Stimulated activated CD4-positive, alpha-beta T cell treated with anti-CD3 and anti-CD28 coated beads, Interleukin-4, amount 100 ng/mL, for 4 hours (primary cell): ENCODE data around the gene CSF2RB.
A peak's percentile ranks its signal among the peaks of the same experiment; 100 is the strongest.

Experiments
- DNase-seq, 2 experiments: peaks; one replicate each; pipeline ENCODE4 v3.0.0-alpha.2; 2020

Gene CSF2RB

DNA sequence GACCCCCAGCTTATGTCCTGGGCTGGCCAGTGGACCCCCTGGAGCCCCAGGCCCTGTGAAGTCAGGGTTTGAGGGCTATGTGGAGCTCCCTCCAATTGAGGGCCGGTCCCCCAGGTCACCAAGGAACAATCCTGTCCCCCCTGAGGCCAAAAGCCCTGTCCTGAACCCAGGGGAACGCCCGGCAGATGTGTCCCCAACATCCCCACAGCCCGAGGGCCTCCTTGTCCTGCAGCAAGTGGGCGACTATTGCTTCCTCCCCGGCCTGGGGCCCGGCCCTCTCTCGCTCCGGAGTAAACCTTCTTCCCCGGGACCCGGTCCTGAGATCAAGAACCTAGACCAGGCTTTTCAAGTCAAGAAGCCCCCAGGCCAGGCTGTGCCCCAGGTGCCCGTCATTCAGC is 24.6 kb downstream of the CSF2RB start:
- no peak for DNase-seq

DNA sequence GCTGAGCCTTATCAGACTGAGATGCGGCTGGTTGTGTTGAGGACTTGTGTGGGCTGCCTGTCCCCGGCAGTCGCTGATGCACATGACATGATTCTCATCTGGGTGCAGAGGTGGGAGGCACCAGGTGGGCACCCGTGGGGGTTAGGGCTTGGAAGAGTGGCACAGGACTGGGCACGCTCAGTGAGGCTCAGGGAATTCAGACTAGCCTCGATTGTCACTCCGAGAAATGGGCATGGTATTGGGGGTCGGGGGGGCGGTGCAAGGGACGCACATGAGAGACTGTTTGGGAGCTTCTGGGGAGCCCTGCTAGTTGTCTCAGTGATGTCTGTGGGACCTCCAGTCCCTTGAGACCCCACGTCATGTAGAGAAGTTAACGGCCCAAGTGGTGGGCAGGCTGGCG is 25.5 kb downstream of the CSF2RB start:
- no peak for DNase-seq

GRCh38 chr22:36940676-36941075 is 27.2 kb downstream of the CSF2RB start:
- DNase-seq: no peak

DNA sequence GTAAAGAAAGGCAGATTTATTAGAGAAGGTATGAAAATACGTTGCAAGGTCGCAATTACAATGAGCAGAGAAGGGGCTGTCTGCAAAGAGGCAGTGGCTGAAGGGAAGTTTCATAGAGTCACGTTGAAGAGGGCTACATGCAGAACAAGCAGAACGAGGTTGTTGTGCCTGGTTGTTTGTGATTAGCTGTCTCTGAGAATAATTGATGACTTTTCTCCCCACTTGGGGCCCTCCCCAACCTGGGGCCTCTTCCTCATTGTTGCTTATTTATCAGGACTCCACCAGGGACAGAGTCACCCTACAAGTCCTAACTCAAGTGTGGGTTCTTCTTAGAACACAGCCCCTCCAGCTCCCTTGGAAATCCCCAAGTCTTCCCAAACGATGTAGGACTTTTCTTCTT is 29.1 kb downstream of the CSF2RB start:
- no peak for DNase-seq

DNA sequence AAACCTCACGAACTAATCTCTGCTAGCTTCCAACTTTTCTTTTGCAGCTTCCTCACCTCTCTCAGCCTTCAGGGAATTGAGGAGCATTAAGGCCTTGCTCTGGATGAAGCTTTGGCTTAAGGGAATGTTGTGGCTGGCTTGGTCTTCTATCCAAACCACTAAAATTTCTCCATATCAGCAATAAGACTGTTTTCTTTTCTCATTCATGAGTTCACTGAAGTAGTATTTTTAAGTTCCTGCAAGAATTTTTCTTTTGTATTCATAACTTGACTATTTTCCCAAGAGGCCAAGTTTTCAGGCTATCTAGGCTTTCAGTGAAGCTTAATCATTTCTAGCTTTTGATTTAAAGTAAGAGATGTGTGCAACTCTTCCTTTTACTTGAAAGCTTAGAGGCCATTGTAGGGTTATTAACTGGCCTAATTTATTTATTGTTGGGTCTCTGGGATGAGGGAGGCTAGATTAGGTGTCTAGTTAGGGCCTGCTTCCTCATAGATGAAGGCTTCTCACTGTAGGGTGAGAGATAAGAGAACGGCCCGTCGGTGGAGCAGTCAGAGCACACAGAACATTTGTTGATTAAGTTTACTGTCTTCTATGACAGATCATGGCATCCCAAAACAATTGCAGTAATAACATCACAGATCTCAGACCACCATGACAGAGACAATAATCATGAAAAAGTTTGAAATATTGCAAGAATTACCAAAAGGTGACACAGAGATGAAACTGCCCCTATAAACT is 33.2 kb downstream of the CSF2RB start:
- no peak for DNase-seq

GRCh38 chr22:36948273-36949225 is 35.1 kb downstream of the CSF2RB start:
- DNase-seq: no peak

- no peak for DNase-seq
These were observed 37.6 kb downstream of the CSF2RB start for GRCh38 chr22:36950797-36951590.

GRCh38 chr22:36951746-36952145 is 38.3 kb downstream of the CSF2RB start:
- no peak for DNase-seq

- no peak for DNase-seq
These were observed 40.0 kb downstream of the CSF2RB start for GRCh38 chr22:36953239-36954080.

DNA sequence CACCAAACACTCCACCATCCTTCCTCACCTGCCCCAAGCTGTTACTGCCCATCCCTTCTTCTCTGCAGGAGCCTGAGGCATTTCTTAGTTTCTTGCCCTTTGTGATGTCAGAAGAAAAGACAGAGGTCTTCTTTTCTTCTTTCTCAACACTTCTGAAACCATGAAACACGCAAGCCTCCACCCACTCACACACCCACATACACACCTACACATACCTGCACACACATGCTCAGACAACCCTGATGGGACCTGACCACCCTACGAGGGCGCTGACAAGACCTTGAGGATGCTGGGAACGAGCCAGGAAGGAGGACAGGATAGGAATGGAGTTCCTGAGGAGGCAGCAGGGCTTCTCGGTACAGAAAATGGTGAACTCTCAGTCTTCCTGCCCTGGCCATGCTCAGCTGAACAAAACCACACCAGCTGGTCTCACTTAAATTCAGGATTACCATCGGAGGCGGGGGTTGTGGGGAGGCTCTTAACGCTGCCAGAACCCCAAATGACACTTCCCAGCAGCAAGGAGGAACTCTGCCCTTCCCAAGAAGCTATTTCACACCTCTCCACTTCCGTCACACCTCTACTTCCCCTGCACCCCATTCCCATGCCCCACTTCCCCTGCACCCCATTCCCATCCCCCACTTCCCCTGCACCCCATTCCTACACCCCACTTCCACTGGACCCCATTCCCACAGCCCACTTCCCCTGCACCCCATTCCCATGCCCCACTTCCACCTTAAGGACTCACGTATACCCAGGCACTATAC is 41.0 kb downstream of the CSF2RB start:
- DNase-seq: peak in 1 of 2 experiments; percentile 21

- DNase-seq: no peak
These were observed 42.3 kb downstream of the CSF2RB start for GRCh38 chr22:36955691-36956090.

GRCh38 chr22:36958366-36958765 is 44.9 kb downstream of the CSF2RB start:
- no peak for DNase-seq

DNA sequence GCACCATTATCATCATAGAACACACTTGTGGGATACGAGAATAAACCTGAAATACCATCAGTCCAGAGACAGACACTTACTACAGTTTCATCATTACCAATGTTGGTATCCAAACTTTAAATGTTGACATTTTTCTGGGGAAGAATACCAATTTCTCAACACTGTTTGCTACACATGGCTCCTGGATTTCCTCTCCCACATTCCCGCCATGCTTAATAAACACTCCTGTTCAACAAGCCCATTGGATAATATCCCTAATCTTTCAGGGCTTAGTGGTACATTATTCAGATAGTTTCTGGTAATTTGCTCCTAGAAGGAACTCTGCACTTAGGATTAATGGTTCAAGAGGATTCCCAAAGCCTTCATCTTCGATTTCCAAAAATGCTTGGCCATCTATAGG is 48.2 kb downstream of the CSF2RB start:
- DNase-seq: no peak

DNA sequence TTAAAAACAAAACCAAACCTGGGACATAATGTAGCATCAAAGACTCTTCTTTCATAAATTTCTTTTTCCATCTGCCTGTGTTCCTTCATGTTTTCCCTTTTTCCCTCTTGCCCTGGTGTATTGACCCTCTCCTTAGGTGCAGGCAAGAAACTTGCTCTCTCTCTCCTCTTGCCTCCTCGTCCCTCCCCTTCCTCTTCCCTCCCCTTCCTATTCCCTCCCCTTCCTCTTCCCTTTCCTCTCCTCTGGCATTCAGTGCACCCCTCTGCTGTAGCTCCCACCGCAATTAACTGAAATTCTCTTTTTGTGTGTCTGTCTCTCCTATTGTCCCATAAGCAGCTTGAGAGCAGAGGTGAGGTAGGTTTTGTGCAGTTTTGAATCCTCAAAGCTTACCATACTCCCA is 49.9 kb downstream of the CSF2RB start:
- DNase-seq: no peak

GRCh38 chr22:36964106-36964505 is 50.7 kb downstream of the CSF2RB start:
- DNase-seq: no peak

DNA sequence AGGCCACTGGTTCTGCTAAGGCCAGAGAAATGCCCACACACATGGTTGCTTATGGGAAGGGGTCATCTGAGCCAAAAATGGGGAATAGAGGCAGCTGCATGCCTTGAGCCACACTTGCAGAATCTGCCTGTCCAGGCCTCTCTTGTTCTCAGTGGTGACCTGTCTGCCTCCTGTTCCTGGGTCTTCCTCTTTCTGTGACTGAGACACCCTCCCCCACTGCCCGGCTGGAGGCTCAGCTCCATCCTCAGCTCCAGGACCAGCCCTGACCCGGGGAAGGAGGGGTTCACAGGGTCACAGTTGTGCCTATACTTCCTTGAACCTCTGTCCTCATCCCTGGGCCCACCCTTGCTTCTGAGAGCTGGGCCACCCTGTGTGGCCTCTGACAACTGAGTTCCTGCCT is 52.3 kb downstream of the CSF2RB start:
- DNase-seq: no peak

DNA sequence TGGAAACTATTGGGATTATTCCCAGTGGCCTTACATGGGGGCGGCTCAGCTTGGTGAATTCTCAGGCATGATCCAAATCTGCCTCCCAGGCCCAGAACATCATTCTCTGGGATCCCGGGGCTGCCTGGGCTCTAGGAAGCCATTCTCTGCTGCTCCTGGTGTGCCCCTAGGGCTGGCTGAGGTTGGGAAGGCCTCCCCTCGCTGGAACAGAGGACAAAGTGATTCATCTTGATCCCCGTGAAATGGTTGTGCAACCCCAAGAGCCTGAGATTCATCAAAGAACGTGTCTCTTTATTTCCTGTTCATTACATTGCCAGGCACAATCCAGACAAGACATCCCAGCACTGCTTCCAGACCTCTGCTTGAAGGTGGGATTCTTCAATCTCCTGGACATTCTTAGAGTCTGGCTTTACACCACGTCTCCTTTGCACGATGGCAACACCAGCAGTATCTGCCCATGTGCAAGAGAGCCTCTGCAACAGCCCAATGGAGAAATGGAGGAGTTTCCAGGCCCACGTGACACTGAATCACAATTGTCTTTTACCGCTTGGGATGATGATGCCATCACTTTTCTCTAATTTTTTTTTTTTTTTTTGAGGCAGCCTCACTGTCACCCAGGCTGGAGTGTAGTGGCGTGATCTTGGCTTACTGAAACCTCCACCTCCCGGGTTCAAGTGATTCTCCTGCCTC is 53.6 kb downstream of the CSF2RB start:
- no peak for DNase-seq

GRCh38 chr22:36968249-36968964 is 55.0 kb downstream of the CSF2RB start:
- DNase-seq: no peak

DNA sequence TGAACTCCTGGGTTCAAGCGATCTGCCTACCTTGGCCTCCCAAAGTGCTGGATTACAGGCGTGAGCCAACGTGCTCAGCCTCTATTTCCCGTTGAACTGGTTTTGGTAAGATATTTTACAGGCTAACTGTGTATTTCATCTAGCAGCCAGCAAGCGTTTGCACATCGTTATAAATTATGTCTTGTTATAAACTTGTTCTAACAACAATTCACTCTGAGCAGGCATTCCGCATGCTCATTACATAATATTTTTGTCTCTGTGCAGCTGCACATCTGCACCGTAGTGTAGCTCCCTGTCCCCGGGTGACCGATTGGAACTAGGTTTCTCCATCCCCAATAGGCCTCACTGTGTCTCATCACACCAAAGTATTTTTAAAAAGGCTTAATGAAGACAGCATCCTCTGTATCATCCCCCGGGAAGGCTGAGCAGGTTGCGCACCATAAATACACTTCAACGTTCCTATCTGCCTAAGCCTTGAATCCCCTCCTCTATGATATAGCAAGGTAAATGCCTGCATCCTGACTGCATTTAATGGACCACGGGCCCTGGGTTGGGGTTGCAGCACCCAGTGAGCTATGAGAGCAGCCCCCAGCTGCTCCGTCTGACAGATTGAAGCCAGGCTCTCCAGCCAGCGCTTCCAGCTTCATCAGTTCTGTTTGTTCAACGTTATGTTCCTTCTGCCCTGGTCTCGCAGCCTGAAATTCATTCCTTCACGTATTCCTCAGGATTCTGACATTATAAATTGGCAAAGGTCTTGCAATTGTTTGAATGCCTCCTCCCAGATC is 58.1 kb downstream of the CSF2RB start:
- DNase-seq: no peak
